Nephron progenitor cell (in vitro differentiated cells): Measurements from ENCODE around the gene RBM38.

Source experiments
- DNase-seq: peaks from one replicate; pipeline ENCODE4 v3.0.0; 2021
- H3K27ac Mint-ChIP-seq: 2 replicates; pipeline ENCODE4 v1.8.0; 2021; ENCODE audit warnings: mild to moderate bottlenecking, moderate library complexity, mixed read lengths
- H3K27me3 Mint-ChIP-seq: 2 replicates; pipeline ENCODE4 v1.8.0; 2021; ENCODE audit warnings: mild to moderate bottlenecking, low read depth, mixed read lengths; ENCODE audit not compliant: poor library complexity
- H3K36me3 Mint-ChIP-seq: 2 replicates; pipeline ENCODE4 v1.8.0; 2021; ENCODE audit warnings: low read depth, mixed read lengths
- H3K4me1 Mint-ChIP-seq: 2 replicates; pipeline ENCODE4 v1.8.0; 2021; ENCODE audit warnings: mixed read lengths
- H3K4me3 Mint-ChIP-seq: 2 replicates; pipeline ENCODE4 v1.8.0; 2021; ENCODE audit warnings: mild to moderate bottlenecking, moderate library complexity, mixed read lengths
- H3K9me3 Mint-ChIP-seq: 2 replicates; pipeline ENCODE4 v1.8.0; 2021; ENCODE audit warnings: mild to moderate bottlenecking, moderate library complexity, mixed read lengths
- CTCF ChIP-seq: fragments of 200-600 bp; sonication (generic); IDR thresholded peaks from 2 replicates; pipeline ENCODE4 v1.5.0; 2021; ENCODE audit warnings: antibody characterized with exemption

The RBM38 gene

DNA sequence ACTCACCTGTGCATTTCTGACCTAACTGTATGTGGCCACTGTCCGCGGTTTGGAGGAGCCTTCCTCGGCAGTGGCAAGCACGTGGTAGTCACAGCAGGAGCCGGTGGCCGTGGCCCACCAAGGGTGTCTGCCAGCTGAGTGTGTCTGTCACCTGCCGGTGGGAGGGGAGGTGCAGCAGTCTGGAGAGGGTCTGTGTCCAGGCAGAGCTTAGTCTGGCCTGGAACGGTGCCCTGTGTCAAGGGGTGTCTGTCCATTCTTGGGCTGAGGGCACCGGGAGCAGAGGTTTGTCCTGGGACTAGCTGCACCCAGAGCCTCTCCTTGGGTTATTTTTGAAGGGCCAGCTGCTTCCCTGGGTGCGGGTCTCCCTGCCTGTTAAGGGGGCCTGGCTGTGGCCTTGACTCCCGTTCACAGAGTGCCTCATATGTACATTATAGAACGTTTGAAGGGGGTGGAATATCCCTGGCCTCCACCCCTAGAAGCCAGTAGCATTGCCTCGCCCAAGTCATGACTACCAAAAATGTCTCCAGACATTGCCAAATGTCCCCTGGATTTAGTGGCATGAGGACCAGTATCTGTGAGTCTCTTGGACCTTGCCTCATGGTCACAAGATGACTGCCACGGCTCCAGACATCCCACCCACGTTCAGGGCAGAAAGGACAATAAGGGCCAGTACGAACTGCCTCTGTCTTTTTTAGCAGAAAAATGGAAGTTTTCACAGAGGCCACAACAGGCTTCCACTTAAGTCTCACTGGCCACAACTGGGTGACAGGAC, 5.2 kb downstream of the RBM38 start:
- Mint-ChIP-seq H3K4me3 (peak overlapping the region; percentile 45), H3K4me1 (peaks cover 90% of the 10 kb centered on the region), H3K36me3 (peaks cover 48% of the 10 kb centered on the region), H3K27me3 (no peaks in the 10 kb centered on the region), H3K9me3 (no peaks in the 10 kb centered on the region), H3K27ac (peak overlapping the region; percentile 73)
- no peak for TF ChIP-seq CTCF
- no peak for DNase-seq

DNA sequence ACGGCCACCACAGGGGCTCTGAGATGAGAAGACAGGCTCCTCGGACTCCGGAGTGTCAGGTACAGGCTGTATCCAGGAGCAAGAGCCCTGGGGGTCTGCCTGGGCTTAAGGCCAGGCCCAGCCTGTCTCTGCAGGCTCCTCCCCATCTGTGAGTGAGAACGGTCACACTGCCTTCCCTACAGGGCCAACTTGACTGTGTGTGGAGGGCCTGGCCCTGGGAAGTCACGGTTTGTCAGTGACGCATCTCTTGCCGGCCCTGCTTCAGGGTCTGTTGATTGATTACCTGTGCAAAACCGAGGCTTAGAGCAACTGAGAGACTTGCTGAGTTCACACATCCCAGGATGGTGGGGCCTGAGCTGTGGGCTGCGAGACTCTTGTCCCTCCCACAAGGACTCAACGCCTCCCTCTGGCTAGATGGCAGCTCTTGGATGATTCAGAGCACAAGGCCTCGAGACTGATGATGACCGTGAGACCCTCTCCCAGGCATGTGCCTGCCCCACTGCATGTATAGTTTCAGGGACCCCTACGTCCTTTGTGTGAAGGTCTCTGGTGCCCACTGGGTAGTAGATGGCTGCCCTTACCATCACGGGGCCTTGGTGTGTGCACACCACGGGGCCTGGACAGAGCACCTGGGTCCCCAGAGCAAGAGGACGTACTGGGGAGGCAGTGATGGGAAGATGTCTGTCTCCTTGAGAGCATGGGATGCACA, 5.9 kb downstream of the RBM38 start:
- Mint-ChIP-seq H3K27me3 (no peaks in the 10 kb centered on the region), H3K4me3 (peak overlapping the region; percentile 25), H3K36me3 (peaks cover 56% of the 10 kb centered on the region), H3K4me1 (peaks cover 91% of the 10 kb centered on the region), H3K9me3 (no peaks in the 10 kb centered on the region), H3K27ac (peak overlapping the region; percentile 73)
- no peak for TF ChIP-seq CTCF
- DNase-seq, result peak; percentile 53

- H3K36me3 Mint-ChIP-seq, result peaks cover 58% of the 10 kb centered on the region
- no peaks in the 10 kb centered on the region for H3K9me3 Mint-ChIP-seq
- H3K4me1 Mint-ChIP-seq, result peaks cover 85% of the 10 kb centered on the region
Measured at GRCh38 chr20:57397693-57398108, 6.5 kb downstream of the RBM38 start.

DNA sequence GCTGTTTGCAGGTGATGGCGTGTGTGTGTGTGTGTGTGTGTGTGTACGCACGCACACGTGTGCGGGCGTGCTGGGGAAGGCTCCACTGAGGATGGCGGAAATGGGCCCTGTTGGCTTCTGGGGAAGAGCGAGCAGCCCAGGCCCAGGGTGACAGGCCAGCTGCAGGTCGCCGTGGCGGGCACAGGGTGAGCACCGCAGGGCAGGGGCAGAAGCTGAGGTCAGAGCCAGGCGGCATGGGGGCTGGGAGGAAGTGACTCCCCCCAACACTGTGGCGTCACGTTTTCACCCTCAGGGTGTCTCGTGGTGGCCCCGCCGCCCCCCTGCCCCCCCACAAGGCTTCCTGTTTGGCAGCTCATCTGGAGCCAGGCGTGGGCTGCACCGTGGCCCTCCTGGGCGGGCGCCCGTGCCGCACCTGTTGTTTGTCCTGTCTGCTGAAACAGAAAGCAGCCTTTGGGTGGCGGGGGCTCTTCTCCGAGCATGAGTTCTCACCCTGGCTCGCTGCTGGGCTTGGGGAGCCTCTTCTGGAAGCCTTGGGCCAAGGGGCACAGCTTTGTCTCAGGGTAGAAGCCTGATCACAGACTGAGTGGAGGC, 7.1 kb downstream of the RBM38 start:
- Mint-ChIP-seq H3K27ac (peak overlapping the region; percentile 99), H3K4me3 (peak overlapping the region; percentile 67), H3K9me3 (no peaks in the 10 kb centered on the region), H3K27me3 (no peaks in the 10 kb centered on the region), H3K4me1 (peaks cover 79% of the 10 kb centered on the region), H3K36me3 (peaks cover 60% of the 10 kb centered on the region)
- DNase-seq, result no peak
- no peak for TF ChIP-seq CTCF

More at GRCh38 chr20:57397693-57398108, 6.5 kb downstream of the RBM38 start:
- H3K27ac Mint-ChIP-seq, result peak overlapping the region; percentile 73
- H3K27me3 Mint-ChIP-seq, result no peaks in the 10 kb centered on the region
- H3K4me3 Mint-ChIP-seq, result peak overlapping the region; percentile 25
- no peak for DNase-seq
- TF ChIP-seq CTCF, result no peak

- peaks cover 62% of the 10 kb centered on the region for H3K36me3 Mint-ChIP-seq
- H3K9me3 Mint-ChIP-seq, result no peaks in the 10 kb centered on the region
- peaks cover 78% of the 10 kb centered on the region for H3K4me1 Mint-ChIP-seq
- TF ChIP-seq CTCF, result no peak
- H3K4me3 Mint-ChIP-seq, result peak overlapping the region; percentile 67
- H3K27me3 Mint-ChIP-seq, result no peaks in the 10 kb centered on the region
- DNase-seq, result no peak
- H3K27ac Mint-ChIP-seq, result peak overlapping the region; percentile 99
Measured at GRCh38 chr20:57398901-57399535, 7.8 kb downstream of the RBM38 start.
